NCI-H345 (cell line): Measurements from ENCODE around the gene TRIP10.
"Not testable (repeated sequence)": the region's sequence is repeated elsewhere in the genome, so short reads cannot be mapped to it uniquely, and the experiment has no call there.

Source experiments
- DNase-seq: peaks from one replicate; lab custom pipeline; 2025; lab: John Stamatoyannopoulos, UW

Gene TRIP10

DNA sequence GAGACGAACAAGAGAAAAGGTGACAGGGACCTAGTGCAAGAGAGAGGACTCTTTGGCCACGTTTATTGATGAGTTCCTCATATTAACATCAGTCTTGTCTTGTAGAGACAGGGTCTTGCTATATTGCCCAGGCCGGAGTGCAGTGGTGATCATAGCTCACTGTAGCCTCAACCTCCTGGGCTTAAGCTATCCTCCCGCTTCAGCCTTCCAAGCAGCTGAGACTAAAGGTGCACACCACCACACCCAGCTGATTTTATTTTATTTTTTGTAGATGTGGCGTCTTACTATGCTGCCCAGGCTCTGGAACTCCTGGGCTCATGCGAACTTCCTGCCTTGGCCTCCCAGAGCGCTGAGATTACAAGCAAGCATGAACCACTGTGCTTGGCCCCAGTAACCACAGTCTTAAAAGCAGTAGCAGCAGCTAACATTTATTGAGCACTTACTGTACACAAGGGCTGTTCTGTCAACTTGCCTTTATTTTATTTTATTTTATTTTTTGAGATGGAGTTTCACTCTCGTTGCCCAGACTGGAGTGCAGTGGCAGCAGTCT is 28.8 kb downstream of the TRIP10 start:
- DNase-seq = no peak

- no peak for DNase-seq
Measured at GRCh38 chr19:6769006-6769619, 29.6 kb downstream of the TRIP10 start.

DNA sequence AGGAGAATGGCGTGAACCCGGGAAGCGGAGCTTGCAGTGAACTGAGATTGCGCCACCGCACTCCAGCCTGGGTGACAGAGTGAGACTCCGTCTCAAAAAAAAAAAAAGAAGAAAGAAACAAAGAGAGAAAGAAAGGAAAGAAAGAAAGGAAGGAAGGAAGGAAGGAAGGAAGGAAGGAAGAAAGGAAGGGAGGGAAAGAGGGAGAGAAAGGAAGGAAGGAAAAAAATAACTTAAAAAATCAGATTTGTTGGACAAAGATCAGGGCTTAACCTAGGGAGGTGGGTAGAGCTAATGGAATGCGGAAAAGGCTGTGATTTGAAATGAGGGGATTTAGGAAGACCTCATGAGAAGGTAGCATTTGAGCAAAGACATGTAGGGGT is 32.2 kb downstream of the TRIP10 start:
- not testable (repeated sequence) for DNase-seq

- DNase-seq = no peak
Measured at GRCh38 chr19:6772028-6772865, 32.8 kb downstream of the TRIP10 start, which contains the start of gene VAV1. TSS of gene VAV1 (plus strand) at chr19:6772708. CDS start at chr19:6772808, 100 bp downstream.

DNA sequence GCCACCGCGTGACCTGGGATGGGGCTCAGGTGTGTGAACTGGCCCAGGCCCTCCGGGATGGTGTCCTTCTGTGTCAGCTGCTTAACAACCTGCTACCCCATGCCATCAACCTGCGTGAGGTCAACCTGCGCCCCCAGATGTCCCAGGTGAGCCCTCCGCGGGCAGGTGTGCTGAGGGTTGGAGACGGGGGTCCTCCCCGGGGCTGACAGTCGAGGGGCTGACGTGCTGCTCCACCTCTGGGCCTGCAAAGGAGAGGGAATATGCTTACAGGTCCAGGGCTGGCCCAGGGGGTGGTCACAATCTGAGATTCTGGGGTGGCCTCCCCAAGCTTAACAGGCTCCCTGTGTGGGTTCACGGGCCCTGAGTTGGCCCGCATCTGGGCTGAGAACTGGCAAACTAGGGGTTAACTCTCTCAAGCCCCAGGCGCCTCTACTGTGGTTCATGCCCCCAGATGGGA is 33.4 kb downstream of the TRIP10 start:
- DNase-seq = no peak

DNA sequence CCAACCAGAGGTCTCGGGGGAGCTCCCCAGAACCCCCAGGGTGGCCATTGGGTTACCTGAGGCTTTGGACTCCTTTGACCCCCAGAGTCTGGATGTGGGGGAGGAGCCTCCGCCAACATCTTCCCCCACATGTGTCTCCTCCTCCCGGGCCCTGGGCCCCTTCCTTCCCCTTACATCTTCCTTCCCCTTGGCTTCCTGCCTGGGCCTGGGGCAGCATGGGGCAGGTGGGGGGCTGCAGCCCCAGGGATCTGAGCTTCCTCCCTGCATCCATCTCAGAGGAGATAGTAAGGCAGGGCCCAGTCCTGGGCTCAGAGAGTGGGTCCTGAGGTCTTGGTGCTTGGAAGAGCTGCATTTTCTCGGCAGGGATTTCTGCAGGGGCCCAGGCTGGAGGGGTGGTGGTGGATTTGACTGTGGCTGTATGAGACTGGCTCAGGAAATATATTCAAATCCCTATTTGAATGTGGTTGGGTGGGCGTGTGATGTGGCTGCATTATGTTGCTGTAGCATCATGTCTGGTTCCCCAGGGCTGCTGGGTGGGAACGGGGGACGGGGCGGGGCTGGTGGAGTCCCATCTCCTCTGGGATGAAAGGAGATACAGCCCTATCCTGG is 33.9 kb downstream of the TRIP10 start:
- no peak for DNase-seq

- no peak for DNase-seq
Measured at GRCh38 chr19:6774821-6775707, 35.6 kb downstream of the TRIP10 start.

DNA sequence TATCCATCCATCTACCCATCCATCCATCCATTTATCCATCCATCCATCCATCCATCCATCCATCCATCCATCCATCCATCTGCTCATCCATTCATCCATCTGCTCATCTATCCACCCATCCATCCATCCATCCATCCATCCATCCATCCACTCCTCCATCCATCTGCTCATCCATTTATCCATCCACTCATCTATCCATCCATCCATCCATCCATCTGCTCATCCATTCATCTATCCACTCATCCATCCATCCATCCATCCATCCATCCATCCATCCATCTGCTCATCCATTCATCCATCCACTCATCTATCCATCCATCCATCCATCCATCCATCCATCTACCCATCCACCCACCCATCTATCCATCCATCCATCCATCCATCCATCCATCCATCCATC is 36.6 kb downstream of the TRIP10 start:
- DNase-seq = not testable (repeated sequence)

GRCh38 chr19:6776999-6777398 is 37.5 kb downstream of the TRIP10 start:
- DNase-seq = no peak

DNA sequence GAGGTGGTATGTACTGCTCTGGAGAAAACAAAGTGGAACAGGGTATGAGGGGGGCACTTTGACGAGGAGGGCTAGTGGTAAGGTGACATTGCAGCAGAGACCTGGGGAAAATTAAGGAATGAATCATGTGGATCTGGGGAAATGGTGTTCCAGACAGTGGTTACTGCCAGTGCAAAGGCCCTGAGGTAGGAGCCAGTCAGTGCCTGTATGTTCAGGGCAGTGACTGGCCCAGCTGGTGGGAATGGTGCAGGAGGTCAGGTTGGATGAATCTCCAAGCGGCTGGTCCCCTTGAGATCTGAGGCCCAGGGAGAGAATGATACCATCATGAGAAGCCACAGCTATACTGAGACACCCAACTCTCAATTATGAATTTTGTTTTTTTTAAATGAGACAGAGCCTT is 38.0 kb downstream of the TRIP10 start:
- no peak for DNase-seq

DNA sequence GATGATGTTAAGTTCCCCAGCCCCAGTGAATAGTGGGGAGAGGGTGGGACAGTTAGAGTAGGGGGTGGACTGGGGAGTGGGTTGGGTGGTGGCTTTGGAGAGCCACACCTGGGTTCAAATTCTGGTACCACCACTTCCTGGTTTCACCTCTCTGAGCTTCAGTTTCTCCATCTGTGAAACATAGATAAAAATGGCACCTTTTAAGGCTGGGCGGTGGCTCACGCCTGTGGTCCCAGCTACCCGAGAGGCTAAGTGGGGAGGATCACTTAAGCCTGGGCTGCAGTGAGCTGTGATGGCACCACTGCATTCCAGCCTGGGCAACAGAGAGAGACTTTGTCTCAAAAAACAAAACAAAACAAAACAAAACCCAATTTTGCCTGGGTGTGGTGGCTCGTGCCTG is 38.9 kb downstream of the TRIP10 start:
- no peak for DNase-seq

- DNase-seq = no peak
Measured at GRCh38 chr19:6779206-6779605, 39.7 kb downstream of the TRIP10 start.

GRCh38 chr19:6787393-6787792 is 47.9 kb downstream of the TRIP10 start:
- no peak for DNase-seq

GRCh38 chr19:6788896-6789295 is 49.4 kb downstream of the TRIP10 start:
- DNase-seq = no peak

- no peak for DNase-seq
Measured at GRCh38 chr19:6790194-6791128, 51.0 kb downstream of the TRIP10 start.

GRCh38 chr19:6791237-6791636 is 51.8 kb downstream of the TRIP10 start:
- no peak for DNase-seq

DNA sequence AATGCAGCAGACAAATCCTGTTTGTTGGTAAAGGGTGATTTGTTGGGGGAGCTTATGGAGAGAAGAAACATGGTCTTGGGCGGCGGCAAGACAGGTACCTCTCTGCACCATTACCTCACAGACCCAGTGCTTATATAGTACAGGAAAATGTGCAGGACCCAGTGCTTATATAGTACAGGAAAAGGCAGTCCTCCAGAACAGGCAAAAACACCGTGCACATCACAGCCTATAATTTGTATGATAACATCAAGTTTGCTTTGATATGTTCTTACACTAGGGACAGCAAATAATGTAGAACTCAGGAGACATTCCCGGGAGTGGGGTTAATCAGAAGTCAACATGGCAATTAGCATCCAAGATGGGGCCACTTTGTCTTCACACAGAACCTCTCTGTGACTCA is 53.9 kb downstream of the TRIP10 start:
- no peak for DNase-seq

DNA sequence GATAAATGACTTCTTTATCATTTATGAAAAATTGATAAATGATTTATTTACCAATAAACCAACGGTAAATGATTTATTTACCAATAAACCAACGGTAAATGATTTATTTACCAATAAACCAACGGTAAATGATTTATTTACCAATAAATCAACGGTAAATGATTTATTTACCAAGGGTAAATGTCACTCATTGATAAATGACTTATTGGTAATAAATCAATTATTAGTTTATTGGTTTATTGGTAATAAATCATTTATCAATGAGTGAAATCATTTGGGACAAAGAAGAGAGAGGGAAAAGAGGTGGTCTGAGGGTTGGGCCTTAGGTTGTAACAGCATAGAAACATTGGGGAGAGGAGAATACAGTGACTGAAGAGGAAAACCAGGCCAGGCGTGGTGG is 54.5 kb downstream of the TRIP10 start:
- DNase-seq = no peak

DNA sequence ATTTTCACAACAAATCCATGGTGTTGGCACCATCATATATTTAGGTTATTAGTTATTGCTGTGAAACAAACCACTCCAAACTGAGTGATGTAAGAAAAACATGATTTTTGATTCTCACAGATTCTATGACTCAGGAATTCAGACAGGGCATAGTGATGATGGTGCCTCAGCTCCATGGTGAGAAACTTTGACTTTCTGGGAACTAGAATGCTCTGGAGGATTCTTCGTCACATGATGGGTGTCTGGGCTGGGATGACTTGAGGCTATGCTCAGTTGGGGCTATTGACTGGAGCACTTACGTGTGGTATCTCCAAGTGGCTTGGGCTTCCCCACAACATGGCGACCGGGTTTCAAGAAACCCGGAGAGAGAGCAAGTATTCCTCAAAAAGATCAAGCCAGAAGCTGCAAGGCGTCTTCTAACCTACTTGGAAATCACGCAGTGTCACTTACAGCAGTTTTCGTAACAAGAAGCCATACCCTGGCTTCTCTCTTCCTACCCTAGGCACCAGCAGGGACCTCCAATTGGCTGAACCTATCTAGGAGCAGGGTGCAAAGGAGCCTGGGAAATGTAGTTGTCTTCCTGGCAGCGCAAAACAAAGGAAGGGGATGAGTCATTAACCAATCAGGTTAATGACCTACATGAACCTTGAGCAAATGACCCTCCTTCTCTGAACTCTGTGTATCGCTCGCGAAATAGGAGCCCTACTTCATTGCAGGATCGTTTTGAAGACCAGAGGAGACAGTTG is 55.4 kb downstream of the TRIP10 start:
- DNase-seq = no peak

DNA sequence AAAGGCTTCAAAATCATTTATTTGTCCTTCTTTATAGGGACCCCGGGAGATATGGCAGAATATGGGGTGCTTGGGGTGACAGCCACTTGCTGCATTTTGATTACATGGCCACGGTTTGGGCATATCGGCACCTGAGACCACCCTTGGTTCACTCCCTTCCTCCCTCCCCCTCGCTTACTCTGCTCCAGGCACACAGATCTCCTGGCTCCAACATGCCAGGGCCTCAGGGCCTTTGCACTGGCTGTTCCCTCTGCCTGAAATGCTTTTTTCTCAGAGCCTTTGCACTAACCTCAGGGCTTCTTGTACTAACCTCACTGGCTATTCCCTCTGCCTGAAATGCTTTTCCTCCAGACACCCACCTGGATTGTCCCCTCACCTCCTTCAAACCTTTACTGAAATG is 56.8 kb downstream of the TRIP10 start:
- no peak for DNase-seq
